ENCODE data around the gene ACSL5. TPM values are rescaled to one million over a fixed set of nuclear protein-coding genes. Genes with fewer than 3 reads are reported as not detected.

Gene ACSL5
- total RNA-seq, 4 donors from 2014 or later: 91.6 to 315 (median 178) TPM

- Histone ChIP-seq H3K9me3 (no peaks in the 10 kb centered on the region), H3K4me1 (peaks cover 12 to 44% (median 19%) of the 10 kb centered on the region in 4 donors), H3K36me3 (peaks cover 0 to 21% (median 5%) of the 10 kb centered on the region in 4 donors), H3K27me3 (no peaks in the 10 kb centered on the region), H3K27ac (peak overlapping the region; percentile 47 to 75 (median 62)), H3K4me3 (no peak overlapping the region)
- intact Hi-C loops (cut with DNase I; ENCODE audit: low total_unique reads): no loop called here
- DNase-seq: no peak
- WGBS, 2 donors (ENCODE audit: low coverage in 1 of 2): 56 to 64% methylated on average over 1 of the region's 1 CpG
- TF ChIP-seq POLR2A (IDR thresholded peaks at IDR 0.05) (no peak), CTCF (IDR thresholded peaks at IDR 0.05) (peak in 2 of 5 experiments; percentile 23 to 33), EP300 (IDR thresholded peaks at IDR 0.05; ENCODE audit: low read depth) (no peak), POLR2AphosphoS5 (IDR thresholded peaks at IDR 0.05) (no peak)
- in situ Hi-C loops (cut with MboI; ENCODE audit: low pct_ligation_motif_present in 1 of 4, low pct_unique_long_range_greater_than_20kb in 1 of 4, low sequenced_read_pairs in 3 of 4): no loop called here
These were observed 33.8 kb downstream of the ACSL5 start for GRCh38 chr10:112407696-112408095.

- peaks cover 0 to 23% (median 8%) of the 10 kb centered on the region in 4 donors for H3K36me3 ChIP-seq
- WGBS, 2 donors (ENCODE audit: low coverage in 1 of 2): 53 to 83% methylated on average over 2 of the region's 2 CpGs
- no peak overlapping the region for H3K4me3 ChIP-seq
- TF ChIP-seq POLR2A (IDR thresholded peaks at IDR 0.05): no peak
- no peak for TF ChIP-seq CTCF (IDR thresholded peaks at IDR 0.05)
- TF ChIP-seq EP300 (IDR thresholded peaks at IDR 0.05; ENCODE audit: low read depth): no peak
- TF ChIP-seq POLR2AphosphoS5 (IDR thresholded peaks at IDR 0.05): no peak
- intact Hi-C loops (cut with DNase I; ENCODE audit: low total_unique reads): no loop called here
- in situ Hi-C loops (cut with MboI; ENCODE audit: low pct_ligation_motif_present in 1 of 4, low pct_unique_long_range_greater_than_20kb in 1 of 4, low sequenced_read_pairs in 3 of 4): no loop called here
- no peak for DNase-seq
- H3K4me1 ChIP-seq: peaks cover 7 to 30% (median 9%) of the 10 kb centered on the region in 4 donors
- H3K9me3 ChIP-seq: no peaks in the 10 kb centered on the region
- H3K27ac ChIP-seq: peak overlapping the region in 2 of 4 donors; percentile 23 to 75
- H3K27me3 ChIP-seq: no peaks in the 10 kb centered on the region
These were observed 35.4 kb downstream of the ACSL5 start for GRCh38 chr10:112409299-112409698.

- no peak for DNase-seq
- no peak overlapping the region for H3K4me3 ChIP-seq
- WGBS, 2 donors (ENCODE audit: low coverage in 1 of 2): 76 to 87% methylated on average over 3 to 4 of the region's 4 CpGs
- no peak for TF ChIP-seq POLR2AphosphoS5 (IDR thresholded peaks at IDR 0.05)
- no peak for TF ChIP-seq CTCF (IDR thresholded peaks at IDR 0.05)
- no peak for TF ChIP-seq EP300 (IDR thresholded peaks at IDR 0.05; ENCODE audit: low read depth)
- no peak for TF ChIP-seq POLR2A (IDR thresholded peaks at IDR 0.05)
- H3K4me1 ChIP-seq: peaks cover 4 to 25% (median 7%) of the 10 kb centered on the region in 4 donors
- H3K27me3 ChIP-seq: no peaks in the 10 kb centered on the region
- intact Hi-C loops (cut with DNase I; ENCODE audit: low total_unique reads) (no loop called here), in situ Hi-C loops (cut with MboI; ENCODE audit: low pct_ligation_motif_present in 1 of 4, low pct_unique_long_range_greater_than_20kb in 1 of 4, low sequenced_read_pairs in 3 of 4) (no loop called here)
- H3K9me3 ChIP-seq: no peaks in the 10 kb centered on the region
- peak overlapping the region in 1 of 4 donors; percentile 23 for H3K27ac ChIP-seq
- H3K36me3 ChIP-seq: peaks cover 0 to 27% (median 10%) of the 10 kb centered on the region in 4 donors
These were observed 35.8 kb downstream of the ACSL5 start for GRCh38 chr10:112409755-112410154.

- TF ChIP-seq EP300 (IDR thresholded peaks at IDR 0.05; ENCODE audit: low read depth) (no peak), POLR2AphosphoS5 (IDR thresholded peaks at IDR 0.05) (no peak), POLR2A (IDR thresholded peaks at IDR 0.05) (no peak)
- Histone ChIP-seq H3K4me3 (no peak overlapping the region), H3K27ac (no peak overlapping the region), H3K4me1 (peaks cover 0 to 13% (median 6%) of the 10 kb centered on the region in 4 donors), H3K36me3 (peaks cover 0 to 34% (median 15%) of the 10 kb centered on the region in 4 donors), H3K9me3 (no peaks in the 10 kb centered on the region), H3K27me3 (no peaks in the 10 kb centered on the region)
- DNase-seq: no peak
- intact Hi-C loops (cut with DNase I; ENCODE audit: low total_unique reads) (no loop called here), in situ Hi-C loops (cut with MboI; ENCODE audit: low pct_ligation_motif_present in 1 of 4, low pct_unique_long_range_greater_than_20kb in 1 of 4, low sequenced_read_pairs in 3 of 4) (no loop called here)
- 95 to 96% methylated on average over 2 of the region's 2 CpGs for WGBS, 2 donors (ENCODE audit: low coverage in 1 of 2)
These were observed 38.8 kb downstream of the ACSL5 start for GRCh38 chr10:112412696-112413095.

GRCh38 chr10:112421731-112422130, 47.8 kb downstream of the ACSL5 start:
- no peaks in the 10 kb centered on the region for H3K4me1 ChIP-seq
- no peak for DNase-seq
- no peak overlapping the region for H3K27ac ChIP-seq
- 97% methylated on average over 3 of the region's 3 CpGs; no CpG with 5 or more reads in 1 of the 2 donors for WGBS, 2 donors (ENCODE audit: low coverage in 1 of 2)
- intact Hi-C loops (cut with DNase I; ENCODE audit: low total_unique reads): no loop called here
- no peaks in the 10 kb centered on the region for H3K27me3 ChIP-seq
- H3K9me3 ChIP-seq: no peaks in the 10 kb centered on the region
- TF ChIP-seq CTCF (IDR thresholded peaks at IDR 0.05) (no peak), EP300 (IDR thresholded peaks at IDR 0.05; ENCODE audit: low read depth) (no peak), POLR2AphosphoS5 (IDR thresholded peaks at IDR 0.05) (no peak), POLR2A (IDR thresholded peaks at IDR 0.05) (no peak)
- no peak overlapping the region for H3K4me3 ChIP-seq
- in situ Hi-C loops (cut with MboI; ENCODE audit: low pct_ligation_motif_present in 1 of 4, low pct_unique_long_range_greater_than_20kb in 1 of 4, low sequenced_read_pairs in 3 of 4): no loop called here
- peaks cover 0 to 42% (median 11%) of the 10 kb centered on the region in 4 donors for H3K36me3 ChIP-seq

Data from transverse colon (tissue), 4 donors.